Coronary artery (tissue), 2 donors: ENCODE results near the gene ARID3C.
A peak's percentile ranks its signal among the peaks of the same experiment; 100 is the strongest.

Experiments
- DNase-seq: peaks from one replicate; pipeline ENCODE4 v3.0.0-alpha.2; 2017; ENCODE audit warnings: low spot score
- H3K27ac ChIP-seq, 2 donors: fragments of 200-600 bp; sonication (generic); one replicate each; pipeline ENCODE4 v1.5.1; 2016 to 2019
- H3K4me3 ChIP-seq: fragments of 200-600 bp; sonication (generic); 2 replicates; pipeline ENCODE4 v1.5.1; 2016; ENCODE audit warnings: mild to moderate bottlenecking, moderate library complexity
- TF ChIP-seq, protein P1 (sequence below): fragments of 200-600 bp; sonication (generic); IDR thresholded peaks from one replicate; pipeline ENCODE4 v1.5.1; 2019; ENCODE audit warnings: antibody characterized with exemption

The ARID3C gene

DNA sequence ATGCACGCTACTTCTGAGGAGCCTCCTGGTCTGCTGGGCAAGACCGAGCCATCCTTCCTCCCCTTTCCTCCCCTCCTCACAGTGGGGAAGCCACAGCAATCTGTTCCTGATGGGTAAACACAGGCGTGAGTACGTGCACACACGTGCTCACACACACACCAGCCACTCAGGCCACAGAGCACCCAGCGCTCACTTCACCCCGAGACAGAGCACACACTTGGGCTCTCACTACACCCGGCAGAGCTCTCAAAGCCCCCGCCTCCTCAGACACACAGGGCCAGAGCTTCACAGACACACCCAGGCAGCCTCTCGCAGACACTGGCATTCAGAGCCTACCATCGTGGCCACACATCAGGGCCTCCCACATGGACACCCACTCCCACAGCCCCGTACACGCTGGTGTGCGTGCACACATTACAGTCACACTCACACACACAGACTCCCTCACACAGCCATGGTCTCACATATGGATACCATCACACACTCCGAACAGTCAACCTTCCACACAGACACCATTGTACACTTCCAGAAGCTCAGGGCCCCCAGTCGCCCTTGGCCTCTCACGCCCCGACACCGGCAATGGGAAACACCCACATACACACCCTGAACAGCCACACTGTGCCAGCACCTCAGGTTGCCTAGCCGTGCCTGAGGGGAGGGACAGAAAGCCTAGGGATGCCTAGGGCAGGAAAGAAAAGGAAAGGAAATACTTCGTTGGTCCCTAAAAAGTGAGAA, 52.8 kb downstream of the ARID3C start:
- TF ChIP-seq, protein P1, sequence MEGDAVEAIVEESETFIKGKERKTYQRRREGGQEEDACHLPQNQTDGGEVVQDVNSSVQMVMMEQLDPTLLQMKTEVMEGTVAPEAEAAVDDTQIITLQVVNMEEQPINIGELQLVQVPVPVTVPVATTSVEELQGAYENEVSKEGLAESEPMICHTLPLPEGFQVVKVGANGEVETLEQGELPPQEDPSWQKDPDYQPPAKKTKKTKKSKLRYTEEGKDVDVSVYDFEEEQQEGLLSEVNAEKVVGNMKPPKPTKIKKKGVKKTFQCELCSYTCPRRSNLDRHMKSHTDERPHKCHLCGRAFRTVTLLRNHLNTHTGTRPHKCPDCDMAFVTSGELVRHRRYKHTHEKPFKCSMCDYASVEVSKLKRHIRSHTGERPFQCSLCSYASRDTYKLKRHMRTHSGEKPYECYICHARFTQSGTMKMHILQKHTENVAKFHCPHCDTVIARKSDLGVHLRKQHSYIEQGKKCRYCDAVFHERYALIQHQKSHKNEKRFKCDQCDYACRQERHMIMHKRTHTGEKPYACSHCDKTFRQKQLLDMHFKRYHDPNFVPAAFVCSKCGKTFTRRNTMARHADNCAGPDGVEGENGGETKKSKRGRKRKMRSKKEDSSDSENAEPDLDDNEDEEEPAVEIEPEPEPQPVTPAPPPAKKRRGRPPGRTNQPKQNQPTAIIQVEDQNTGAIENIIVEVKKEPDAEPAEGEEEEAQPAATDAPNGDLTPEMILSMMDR: no peak
- no peak overlapping the region for H3K4me3 ChIP-seq
- no peak for DNase-seq
- peak overlapping the region in 1 of 2 donors; percentile 4 for H3K27ac ChIP-seq

DNA sequence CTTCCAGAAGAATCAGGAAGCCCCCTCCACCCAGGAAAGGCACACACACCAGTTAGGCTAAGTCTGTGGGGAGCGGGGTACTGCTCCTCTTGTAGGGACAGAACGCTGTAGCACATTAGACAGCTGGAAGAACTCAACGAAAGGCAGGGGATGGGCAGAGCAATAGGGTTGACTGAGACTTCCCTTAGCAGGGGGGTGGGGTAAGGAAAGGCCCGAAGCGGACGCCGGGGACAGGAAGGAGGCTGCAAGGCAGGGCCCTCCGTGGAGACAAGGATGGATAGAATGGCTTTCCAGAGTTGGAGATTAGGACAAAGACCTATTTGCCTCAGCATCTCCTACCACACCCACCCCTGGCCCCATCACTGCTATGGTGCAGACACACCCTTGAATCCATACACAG, 53.6 kb downstream of the ARID3C start:
- no peak overlapping the region for H3K27ac ChIP-seq
- no peak for DNase-seq

DNA sequence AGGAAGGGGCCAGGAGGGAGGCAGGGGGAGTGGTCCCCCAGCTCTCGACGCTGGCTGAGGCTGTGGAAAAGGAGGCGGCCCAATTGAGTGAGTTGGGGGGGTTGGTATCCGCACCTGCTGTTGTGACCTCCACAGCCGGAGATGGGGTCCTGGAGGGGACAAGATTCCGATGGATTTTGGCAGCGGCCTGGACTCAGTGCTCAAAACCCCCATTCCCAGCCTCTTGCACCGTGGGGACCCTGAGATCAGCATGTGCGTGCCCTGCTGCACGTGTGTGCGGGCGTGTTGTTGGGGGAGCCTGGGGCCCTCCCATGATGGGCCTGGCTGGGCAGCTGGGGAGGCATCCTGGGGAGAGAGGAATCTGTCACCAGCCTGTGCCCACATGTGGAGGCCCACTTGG, 54.3 kb downstream of the ARID3C start:
- no peak for DNase-seq
- TF ChIP-seq, protein P1: no peak

More for the DNA sequence above, 53.6 kb downstream of the ARID3C start:
- TF ChIP-seq, protein P1: no peak
- no peak overlapping the region for H3K4me3 ChIP-seq

DNA sequence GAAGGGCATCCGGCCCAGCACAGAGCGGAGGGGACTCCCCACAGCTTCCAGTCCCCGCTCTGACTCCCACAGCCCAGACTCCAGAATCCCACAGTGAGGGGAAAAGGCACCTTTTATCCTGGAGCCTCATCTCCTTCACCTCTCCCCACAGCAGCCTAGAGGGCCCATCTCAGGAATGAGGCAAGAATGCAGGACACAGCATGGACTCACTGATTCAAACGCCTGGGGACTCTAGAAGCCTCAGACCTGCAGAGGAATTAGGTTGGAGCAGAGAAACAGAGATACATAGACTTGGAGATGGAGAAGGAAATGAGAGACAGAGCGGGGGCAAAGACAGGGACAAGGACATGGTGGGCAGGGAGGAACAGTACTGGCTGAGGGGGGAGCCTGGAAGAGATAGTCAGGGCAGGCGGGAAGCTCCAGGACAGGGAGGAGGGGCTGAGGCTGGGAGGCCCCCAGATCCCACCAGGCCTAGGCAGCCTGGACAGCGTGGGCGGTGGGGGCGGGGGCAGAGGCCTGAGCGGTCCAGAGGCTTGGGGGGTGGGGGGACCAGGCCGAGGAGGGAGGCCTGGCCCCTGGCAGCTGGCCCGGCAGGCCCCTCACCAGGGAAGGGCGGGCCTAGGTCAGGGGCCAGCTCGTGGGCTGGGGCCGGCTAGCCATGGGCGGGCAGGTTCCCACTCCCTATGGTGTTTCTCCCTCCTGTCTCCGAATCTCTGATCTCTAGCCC, 55.1 kb downstream of the ARID3C start:
- no peak for DNase-seq
- TF ChIP-seq, protein P1: no peak

More for the DNA sequence above, 54.3 kb downstream of the ARID3C start:
- H3K27ac ChIP-seq: no peak overlapping the region
- no peak overlapping the region for H3K4me3 ChIP-seq

DNA sequence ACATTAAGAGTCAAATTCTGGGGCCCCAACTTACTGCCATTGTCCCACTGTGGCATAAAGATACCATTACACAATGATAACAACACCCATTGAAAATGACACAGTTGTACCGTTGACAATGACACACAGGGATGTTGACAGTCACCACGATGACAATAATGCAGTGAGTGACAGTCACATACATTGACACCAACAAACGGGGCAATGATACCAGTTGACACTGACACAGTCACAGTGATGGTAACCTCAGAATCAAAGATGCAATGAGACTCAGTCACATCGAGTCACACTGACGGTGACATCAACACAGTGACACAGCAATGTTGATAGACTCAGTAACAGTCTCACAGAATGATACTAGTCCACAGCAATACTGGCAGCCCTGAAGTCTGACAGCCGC, 56.2 kb downstream of the ARID3C start:
- Histone ChIP-seq H3K4me3 (no peak overlapping the region), H3K27ac (no peak overlapping the region)
- no peak for DNase-seq
- TF ChIP-seq, protein P1: no peak

More for the DNA sequence above, 55.1 kb downstream of the ARID3C start:
- Histone ChIP-seq H3K27ac (no peak overlapping the region), H3K4me3 (no peak overlapping the region)

DNA sequence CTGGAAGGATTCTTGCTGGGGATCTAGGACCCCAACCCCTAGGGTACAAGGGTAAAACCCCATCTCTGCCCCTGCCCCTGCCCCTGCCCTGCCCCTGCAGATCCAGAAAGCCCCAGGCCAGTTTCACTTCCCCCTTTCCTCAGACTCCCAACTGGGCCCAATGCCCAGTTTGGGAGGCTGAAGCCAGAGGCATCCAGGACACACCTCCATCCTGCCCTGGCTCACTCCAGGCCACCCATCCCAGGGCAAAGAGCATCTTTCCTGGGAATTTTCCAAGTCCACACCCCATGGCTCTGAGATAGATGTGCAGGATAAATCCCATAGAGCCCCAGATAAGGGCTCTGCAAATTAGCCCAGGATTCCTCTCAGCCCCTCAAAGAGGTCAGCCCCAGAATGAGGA, 56.8 kb downstream of the ARID3C start:
- Histone ChIP-seq H3K27ac (no peak overlapping the region), H3K4me3 (no peak overlapping the region)
- TF ChIP-seq, protein P1: no peak
- DNase-seq: no peak

DNA sequence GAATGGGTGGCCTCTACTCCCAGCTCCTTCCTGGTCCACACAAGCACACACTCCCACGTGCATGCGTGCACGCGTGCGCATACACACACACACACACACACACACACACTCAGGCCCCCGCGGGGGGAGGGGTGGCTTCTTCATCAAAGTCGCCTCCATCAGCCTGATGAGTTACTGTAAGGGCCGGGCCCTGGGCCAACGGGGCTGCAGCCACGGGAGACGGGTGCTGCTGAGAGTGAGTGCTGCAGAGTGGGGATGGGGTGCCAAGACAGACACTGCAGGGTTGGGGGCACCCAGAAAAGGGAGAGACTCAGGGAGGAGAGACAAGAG, 57.4 kb downstream of the ARID3C start:
- no peak overlapping the region for H3K4me3 ChIP-seq
- TF ChIP-seq, protein P1: no peak
- peak overlapping the region in 1 of 2 donors; percentile 32 for H3K27ac ChIP-seq
- DNase-seq: no peak
